ENCODE results near the gene TAS2R10. TPM values are rescaled to one million over a fixed set of nuclear protein-coding genes. Genes with fewer than 3 reads are reported as not detected.

The TAS2R10 gene
- total RNA-seq, 4 donors from 2014 or later = 1.1 to 2.4 (median 2.3) TPM; not detected in 1

DNA sequence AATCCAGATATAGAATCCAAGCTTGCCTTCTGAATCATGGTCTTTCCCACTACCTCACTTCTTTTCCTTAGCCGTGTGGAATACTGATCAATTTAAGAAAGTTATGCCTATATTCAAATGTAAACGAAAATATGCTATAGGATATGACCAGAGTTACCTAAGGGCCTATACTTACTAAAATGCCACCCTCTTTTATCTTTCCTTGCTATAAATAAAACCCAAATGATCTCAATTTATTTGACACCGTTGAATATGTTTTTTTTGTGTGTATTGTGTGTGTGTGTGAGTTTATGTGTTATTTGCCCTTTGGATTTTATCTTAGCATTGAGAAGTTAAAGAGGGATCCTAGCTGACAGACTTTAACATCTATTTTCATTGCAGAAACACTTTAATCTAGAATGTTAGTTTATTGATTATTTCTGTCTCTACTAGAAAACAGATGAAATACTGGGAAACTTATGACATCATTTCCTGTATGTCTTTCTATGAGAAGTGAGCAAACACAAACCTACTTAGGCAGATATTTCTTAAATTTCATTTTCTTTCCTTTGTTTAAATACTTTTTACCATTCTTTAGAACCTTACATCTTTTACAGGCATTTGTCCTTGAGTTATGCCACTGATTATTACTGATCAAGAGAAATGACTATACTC is 14.1 kb downstream of the TAS2R10 start:
- no peak for TF ChIP-seq CTCF (IDR thresholded peaks at IDR 0.05; ENCODE audit: low read depth)

DNA sequence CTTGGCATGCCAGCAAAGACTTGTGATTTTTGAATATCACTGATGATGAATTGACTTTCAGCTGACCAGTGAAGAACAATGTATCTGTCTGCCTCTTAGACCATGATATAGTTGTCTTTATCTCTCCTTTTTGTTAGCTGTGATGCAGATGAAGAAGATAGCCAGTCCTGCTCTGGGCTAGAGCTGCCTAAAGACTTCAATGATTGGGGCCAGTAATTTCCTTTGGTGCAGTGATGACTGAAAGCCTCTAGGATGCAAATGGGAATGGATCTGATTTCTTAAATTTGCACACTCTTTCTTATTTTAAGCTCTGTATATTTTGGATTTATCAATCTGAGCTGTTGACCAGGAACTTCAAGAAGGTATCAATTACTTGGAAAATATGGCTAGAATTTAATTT is 16.1 kb downstream of the TAS2R10 start, which contains the start of gene TAS2R9:
Gene TAS2R9 (minus strand): TSS at position 101 of the 400 bp plus-strand sequence. CDS start 93 bp downstream, at position 8.
- no peak for TF ChIP-seq CTCF (IDR thresholded peaks at IDR 0.05; ENCODE audit: low read depth)

- no peak for TF ChIP-seq CTCF (IDR thresholded peaks at IDR 0.05; ENCODE audit: low read depth)
Measured at GRCh38 chr12:10807186-10807585, 19.0 kb downstream of the TAS2R10 start, which contains the start of gene TAS2R8. Gene TAS2R8 (minus strand): TSS chr12:10807286. CDS start chr12:10806980, 306 bp downstream.

DNA sequence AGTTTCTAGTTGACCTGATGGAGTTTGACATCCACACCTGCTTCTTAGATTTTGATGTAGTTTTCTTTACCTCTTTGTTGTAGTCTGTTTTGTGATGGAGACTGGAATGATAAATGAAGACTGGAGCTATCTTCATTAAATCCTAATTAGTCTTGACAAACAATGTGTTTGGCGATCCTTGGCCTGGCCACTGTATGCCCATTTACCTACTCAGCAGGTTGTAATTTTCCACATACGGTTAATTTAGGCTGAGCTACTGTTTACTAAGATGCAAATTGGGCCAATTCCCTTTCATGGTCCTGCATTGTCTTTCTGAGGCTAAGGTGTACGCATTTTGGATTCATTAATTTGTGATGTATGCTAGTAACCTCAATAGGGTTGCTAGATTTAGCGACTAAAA is 23.6 kb downstream of the TAS2R10 start, which contains the start of gene TAS2R7:
Gene TAS2R7 (minus strand): TSS at position 41 of the 400 bp plus-strand sequence. CDS start 57 bp downstream, outside the sequence.
- TF ChIP-seq CTCF (IDR thresholded peaks at IDR 0.05; ENCODE audit: low read depth) = no peak

DNA sequence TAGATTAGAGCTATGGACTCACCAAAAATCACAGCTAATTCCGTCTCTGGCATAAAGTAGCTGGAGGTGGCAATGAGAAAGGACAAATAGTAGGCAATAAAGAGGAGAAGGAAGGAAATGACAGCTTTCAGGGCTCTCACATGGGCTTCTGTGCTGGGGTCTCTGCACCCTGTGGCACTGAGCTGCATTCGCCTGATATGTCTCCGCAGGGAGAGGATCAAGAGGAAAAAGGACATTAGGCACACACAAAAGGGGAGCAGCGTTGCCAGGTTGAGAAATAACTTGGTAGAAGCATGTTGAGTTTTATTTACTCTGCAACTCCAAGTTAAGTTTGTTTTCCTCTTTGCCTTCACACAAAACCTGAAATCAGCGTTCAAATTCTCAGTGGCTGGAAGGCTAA is 24.4 kb downstream of the TAS2R10 start:
- TF ChIP-seq CTCF (IDR thresholded peaks at IDR 0.05; ENCODE audit: low read depth) = no peak

GRCh38 chr12:10794222-10794621 is 31.9 kb downstream of the TAS2R10 start:
- TF ChIP-seq CTCF (IDR thresholded peaks at IDR 0.05; ENCODE audit: low read depth) = no peak

GRCh38 chr12:10783252-10783651 is 42.9 kb downstream of the TAS2R10 start:
- no peak for TF ChIP-seq CTCF (IDR thresholded peaks at IDR 0.05; ENCODE audit: low read depth)

Measured in subcutaneous adipose tissue (tissue), 4 donors.